ENCODE results near the gene RASGRP3. TPM values are rescaled to one million over a fixed set of nuclear protein-coding genes. Genes with fewer than 3 reads are reported as not detected.
"Not testable (repeated sequence)": the region's sequence is repeated elsewhere in the genome, so short reads cannot be mapped to it uniquely, and the experiment has no call there.

RASGRP3 gene
- total RNA-seq, 1 donor = 12.1 TPM

DNA sequence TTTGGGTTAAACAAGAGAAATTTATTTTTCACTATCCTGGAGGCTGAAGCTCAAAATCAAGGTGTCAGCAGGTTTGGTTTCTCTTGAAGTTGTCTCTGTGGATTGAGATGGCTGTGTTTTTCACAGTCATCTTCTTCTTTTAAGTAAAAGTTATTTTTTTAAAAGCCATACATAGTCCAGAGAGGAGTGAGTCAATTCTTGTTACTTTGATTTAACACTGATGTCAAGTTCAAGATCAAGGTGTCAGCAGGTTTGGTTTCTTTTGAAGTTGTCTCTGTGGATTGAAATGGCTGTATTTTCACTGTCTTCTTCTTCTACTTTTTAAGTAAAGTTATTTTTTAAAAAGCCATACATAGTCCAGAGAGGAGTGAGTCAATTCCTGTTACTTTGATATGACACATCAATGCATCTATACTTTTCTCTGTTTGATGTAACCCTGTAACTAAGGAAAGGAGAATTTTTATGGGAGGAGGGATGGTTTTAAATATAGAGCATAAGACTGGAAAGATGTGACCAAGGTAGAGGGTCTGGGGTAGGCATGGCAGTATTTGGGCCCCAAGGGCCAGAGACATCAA is 22.5 kb upstream of the RASGRP3 start:
- TF ChIP-seq CTCF (IDR thresholded peaks at IDR 0.05; ENCODE audit: insufficient read depth, low read depth, low read length) = no peak
- no peak overlapping the region for H3K4me3 ChIP-seq (ENCODE audit: low read depth, low read length)
- DNase-seq (ENCODE audit: low read depth) = no peak

DNA sequence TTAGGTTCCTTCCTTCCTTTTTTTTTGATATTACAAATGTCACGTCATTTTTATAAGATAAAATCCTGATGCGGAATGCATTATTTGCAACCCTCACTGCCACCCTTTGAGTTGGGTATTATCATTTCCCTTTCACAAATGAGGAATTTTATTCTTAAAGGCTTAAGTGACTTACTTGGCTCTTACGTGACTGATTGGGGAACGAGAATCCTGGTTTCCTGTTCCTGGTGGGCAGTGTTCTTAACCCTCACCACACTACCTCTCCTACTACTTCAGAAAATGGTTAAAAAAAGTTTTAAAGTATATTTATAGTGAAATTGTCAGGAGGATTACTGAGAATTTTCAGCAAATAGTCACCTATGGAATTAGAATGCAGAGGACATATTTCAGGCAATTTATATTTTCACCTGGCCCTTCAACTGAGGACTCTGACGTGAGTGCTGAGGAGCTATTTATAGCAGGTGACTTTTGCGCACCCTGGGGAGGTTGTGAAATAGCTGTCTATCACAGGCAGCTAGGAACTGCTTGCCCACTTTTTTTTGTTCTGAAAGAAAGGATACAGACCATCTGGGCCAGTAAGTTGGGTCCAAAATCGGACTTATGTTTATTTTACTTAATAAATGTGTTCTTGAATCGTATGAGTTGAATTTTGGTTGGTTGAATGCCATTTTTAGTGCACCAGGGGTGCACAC is 18.7 kb upstream of the RASGRP3 start:
- no peak for TF ChIP-seq CTCF (IDR thresholded peaks at IDR 0.05; ENCODE audit: insufficient read depth, low read depth, low read length)
- no peak overlapping the region for H3K4me3 ChIP-seq (ENCODE audit: low read depth, low read length)
- no peak for DNase-seq (ENCODE audit: low read depth)

GRCh38 chr2:33458248-33458819 is 18.1 kb upstream of the RASGRP3 start:
- TF ChIP-seq CTCF (IDR thresholded peaks at IDR 0.05; ENCODE audit: insufficient read depth, low read depth, low read length) = no peak
- DNase-seq (ENCODE audit: low read depth) = no peak
- no peak overlapping the region for H3K4me3 ChIP-seq (ENCODE audit: low read depth, low read length)

DNA sequence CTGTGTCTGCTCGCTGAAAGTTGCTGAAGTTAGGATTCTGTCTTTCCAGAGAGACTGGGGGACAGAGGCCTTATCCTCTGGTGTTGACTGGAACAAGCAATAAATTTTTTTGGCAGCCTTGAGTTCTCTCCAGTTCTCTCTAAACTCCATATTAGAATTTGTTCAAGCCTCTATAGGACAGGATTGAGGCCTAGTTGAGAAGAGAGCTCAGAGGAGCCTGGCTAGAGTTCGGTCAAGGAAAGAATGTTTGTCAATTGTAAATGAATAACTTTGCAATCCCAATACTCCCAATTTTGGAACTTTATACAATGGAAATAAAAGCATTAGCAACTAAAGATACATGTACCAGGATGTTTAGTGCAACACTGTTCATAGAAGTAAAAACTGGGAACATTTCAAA is 16.7 kb upstream of the RASGRP3 start:
- no peak for DNase-seq (ENCODE audit: low read depth)
- no peak for TF ChIP-seq CTCF (IDR thresholded peaks at IDR 0.05; ENCODE audit: insufficient read depth, low read depth, low read length)
- no peak overlapping the region for H3K4me3 ChIP-seq (ENCODE audit: low read depth, low read length)

DNA sequence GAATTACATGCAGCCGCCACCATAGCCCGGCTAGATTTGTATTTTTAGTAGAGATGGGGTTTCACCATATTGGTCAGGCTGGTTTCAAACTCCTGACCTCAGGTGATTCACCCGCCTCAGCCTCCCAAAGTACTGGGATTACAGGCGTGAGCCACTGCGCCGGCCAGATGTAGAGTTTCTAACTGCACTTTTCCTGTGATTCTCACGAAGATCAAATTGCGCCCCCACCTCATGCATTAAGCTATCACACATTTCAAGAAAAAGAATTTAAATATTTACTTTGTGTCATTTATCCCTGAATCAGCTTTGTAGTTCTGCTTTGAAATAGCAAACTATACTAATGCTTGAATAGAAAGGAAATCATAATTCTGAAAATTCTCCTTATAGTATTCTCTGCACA is 13.9 kb upstream of the RASGRP3 start:
- not testable (repeated sequence) for H3K4me3 ChIP-seq (ENCODE audit: low read depth, low read length); DNase-seq (ENCODE audit: low read depth)

GRCh38 chr2:33467413-33467812 is 9.0 kb upstream of the RASGRP3 start:
- no peak for TF ChIP-seq CTCF (IDR thresholded peaks at IDR 0.05; ENCODE audit: insufficient read depth, low read depth, low read length)
- no peak for DNase-seq (ENCODE audit: low read depth)
- H3K4me3 ChIP-seq (ENCODE audit: low read depth, low read length) = no peak overlapping the region

GRCh38 chr2:33469238-33469637 is 7.2 kb upstream of the RASGRP3 start:
- no peak for TF ChIP-seq CTCF (IDR thresholded peaks at IDR 0.05; ENCODE audit: insufficient read depth, low read depth, low read length)
- no peak overlapping the region for H3K4me3 ChIP-seq (ENCODE audit: low read depth, low read length)
- no peak for DNase-seq (ENCODE audit: low read depth)
